GM12878 (cell line): ENCODE results near the gene SUGCT. TPM values are rescaled to one million over a fixed set of nuclear protein-coding genes. Genes with fewer than 3 reads are reported as not detected.

Experiments
- ATAC-seq: fragments of 200-7000 bp; cut with Tn5 transposase; 3 replicates; pipeline ENCODE4 v1.9.1; 2020; ENCODE audit warnings: mild to moderate bottlenecking, moderate library complexity
- BruUV-seq: library from RNA; stranded (reverse); fragments of 400-500 nt; replicated peaks from 2 replicates; lab custom pipeline; 2021; lab: Mats Ljungman, UMichigan
- CTCF ChIA-PET: fragments of 300-600 bp; sonication (Branson Sonifier 250); formaldehyde crosslinking; extraction: SDS; loops from one replicate; lab custom pipeline; 2021; ENCODE audit warnings: inconsistent platforms; lab: Yijun Ruan, JAX
- POLR2A ChIA-PET: fragments of 350-600 bp; formaldehyde crosslinking; extraction: SDS; loops from one replicate; lab custom pipeline; 2021; ENCODE audit warnings: inconsistent platforms; lab: Charles Lee
- RAD21 ChIA-PET: fragments of 300-600 bp; sonication (Branson Sonifier 250); formaldehyde crosslinking; loops from one replicate; lab custom pipeline; 2023; ENCODE audit warnings: antibody characterized with exemption; ENCODE audit not compliant: unreplicated experiment; lab: Charles Lee
- SMC1A ChIA-PET: fragments of 300-600 bp; sonication (Branson Sonifier 250); formaldehyde crosslinking; loops from one replicate; lab custom pipeline; 2023; ENCODE audit not compliant: unreplicated experiment, uncharacterized antibody; lab: Charles Lee
- DNase-seq: peaks from one replicate; pipeline ENCODE4 v3.0.0-alpha.2; 2011; ENCODE audit warnings: low read depth, low spot score
- FAIRE-seq: peaks from 3 replicates; lab custom pipeline; 2011; peaks lifted over from hg19 to GRCh38; lab: Jason Lieb, UNC
- H2AFZ ChIP-seq: 2 replicates; pipeline ENCODE4 v1.6.0; 2011; ENCODE audit warnings: low read depth, low read length, control low read depth; ENCODE audit not compliant: control insufficient read depth
- H3K27ac ChIP-seq: 2 replicates; pipeline ENCODE4 v1.5.1; 2011; ENCODE audit warnings: control low read depth; ENCODE audit not compliant: control insufficient read depth, insufficient read depth
- H3K27me3 ChIP-seq, 2 experiments: replicated peaks in 1 of 2; 2 replicates each; pipeline versions ENCODE4 v1.6.0 to v1.6.1; 2011; ENCODE audit warnings: low read length in 1 of 2; ENCODE audit not compliant: control insufficient read depth in 2 of 2, insufficient read depth in 2 of 2
- H3K36me3 ChIP-seq, 2 experiments: 2 replicates each; pipeline ENCODE4 v1.5.1; 2011; ENCODE audit warnings: low read length in 1 of 2; ENCODE audit not compliant: control insufficient read depth in 2 of 2, insufficient read depth in 2 of 2
- H3K4me1 ChIP-seq: 2 replicates; pipeline ENCODE4 v1.6.1; 2011; ENCODE audit warnings: mild to moderate bottlenecking, low read length, moderate library complexity, mixed read lengths; ENCODE audit not compliant: control insufficient read depth, insufficient read depth
- H3K4me2 ChIP-seq: 2 replicates; pipeline ENCODE4 v1.6.0; 2011; ENCODE audit warnings: control low read depth; ENCODE audit not compliant: control insufficient read depth, insufficient read depth
- H3K4me3 ChIP-seq: fragments of 200-600 bp; sonication (generic); 2 replicates; pipeline ENCODE4 v1.5.1; 2016
- H3K79me2 ChIP-seq: 2 replicates; pipeline ENCODE4 v1.6.0; 2011; ENCODE audit warnings: low read length; ENCODE audit not compliant: control insufficient read depth, insufficient read depth
- H3K9ac ChIP-seq: 2 replicates; pipeline ENCODE4 v1.8.0; 2011; ENCODE audit warnings: low read length, control low read depth, mixed read lengths; ENCODE audit not compliant: control insufficient read depth, insufficient read depth
- H3K9me3 ChIP-seq: replicated peaks from 3 replicates; pipeline ENCODE4 v1.5.1; 2011; ENCODE audit warnings: mild to moderate bottlenecking, low read length; ENCODE audit not compliant: control insufficient read depth, insufficient read depth
- H4K20me1 ChIP-seq: 2 replicates; pipeline ENCODE4 v1.6.0; 2011; ENCODE audit not compliant: control insufficient read depth, insufficient read depth
- ASH2L ChIP-seq: fragments of 300-600, 200-600 bp; sonication (generic); IDR thresholded peaks from 2 replicates; pipeline ENCODE4 v1.6.1; 2017; ENCODE audit warnings: low read depth, mild to moderate bottlenecking, borderline replicate concordance
- BACH1 ChIP-seq: fragments of 450-650 bp; IDR thresholded peaks from 2 replicates; pipeline ENCODE4 v1.6.1; 2017; ENCODE audit warnings: mild to moderate bottlenecking, borderline replicate concordance
- CEBPB ChIP-seq, 2 experiments: fragments of 150-350 bp in 1 of 2; IDR thresholded peaks; 2 replicates each; pipeline ENCODE4 v1.6.1; 2012 to 2014; ENCODE audit warnings: low read depth in 2 of 2, low read length in 2 of 2, borderline replicate concordance in 1 of 2, inconsistent platforms in 1 of 2
- ETV6 ChIP-seq, 2 experiments: fragments of 450-650 bp in 1 of 2; IDR thresholded peaks in 1 of 2; conservative IDR thresholded peaks in 1 of 2; 2 replicates each; pipeline ENCODE4 v1.6.1; 2014; ENCODE audit warnings: antibody characterized with exemption in 1 of 2, borderline replicate concordance in 1 of 2, low read depth in 1 of 2, mild to moderate bottlenecking in 1 of 2, moderate library complexity in 1 of 2
- HCFC1 ChIP-seq: fragments of 150-350 bp; IDR thresholded peaks from 2 replicates; pipeline ENCODE4 v1.6.1; 2014; ENCODE audit warnings: low read length
- IRF4 ChIP-seq: IDR thresholded peaks from 2 replicates; pipeline ENCODE4 v1.6.1; 2011; ENCODE audit warnings: low read depth, low read length
- KDM1A ChIP-seq: fragments of 200-600 bp; sonication (generic); IDR thresholded peaks from 2 replicates; pipeline ENCODE4 v1.6.1; 2016; ENCODE audit warnings: borderline replicate concordance
- PAX8 ChIP-seq: fragments of 450-650 bp; IDR thresholded peaks from 2 replicates; pipeline ENCODE4 v1.6.1; 2017; ENCODE audit warnings: mild to moderate bottlenecking, moderate library complexity
- RELA ChIP-seq: fragments of 450-650 bp; IDR thresholded peaks from 2 replicates; pipeline ENCODE4 v1.8.0; 2014; ENCODE audit warnings: borderline replicate concordance; ENCODE audit not compliant: partially characterized antibody
- STAT1 ChIP-seq: fragments of 450-650 bp; conservative IDR thresholded peaks from 2 replicates; pipeline ENCODE4 v1.6.1; 2014; ENCODE audit warnings: antibody characterized with exemption, mild to moderate bottlenecking
- STAT3 ChIP-seq: IDR thresholded peaks from 2 replicates; pipeline ENCODE4 v1.6.1; 2011; ENCODE audit warnings: low read depth, low read length, improper control_type of control experiment
- TCF7 ChIP-seq: IDR thresholded peaks from 2 replicates; pipeline ENCODE4 v1.6.1; 2014; ENCODE audit warnings: antibody characterized with exemption, borderline replicate concordance
- WGBS: methylation state at CpG from one replicate; pipeline ENCODE4 v1.1.6; 2016; ENCODE audit warnings: low lambda C conversion rate; ENCODE audit not compliant: insufficient replicate concordance, insufficient coverage; ENCODE audit errors: missing lambda C conversion rate; 5-methylcytosine and 5-hydroxymethylcytosine counted together
- in situ Hi-C: fragments of 300-500 bp; cut with MboI; formaldehyde crosslinking; loops from 9 replicates; pipeline ENCODE4 v1.14.3; 2018; ENCODE audit warnings: mixed read lengths
- intact Hi-C: fragments of 100-400 bp; cut with micrococcal nuclease; formaldehyde crosslinking; loops from one replicate; pipeline ENCODE4 v1.14.2; 2022; ENCODE audit not compliant: unreplicated experiment
- polyA plus RNA-seq, 11 experiments: library from polyadenylated mRNA; depleted of rRNA in 4 of 11; unstranded in 6 of 11; stranded (reverse) in 5 of 11; fragments of >200 nt; fragmentation: Nextera tagmentation in 4 of 11; fragmentation: Illumina TruSeq in 1 of 11; extraction: Ambion mirVana in 4 of 11; extraction: Trizol in 1 of 11; gene quantifications; 1 replicate in 1 of 11; 2 replicates in 10 of 11; pipeline versions ENCODE4 v1.2.1 to v1.2.3, GENCODE V29; 2011 to 2016; ENCODE audit warnings: inconsistent platforms in 2 of 11, missing spikeins in 2 of 11, low read depth in 1 of 11
- total RNA-seq, 4 experiments: library from RNA; depleted of rRNA in 3 of 4; stranded (reverse); fragments of >200 nt in 3 of 4; fragmentation: Illumina TruSeq in 1 of 4; extraction: Trizol in 1 of 4; gene quantifications; 2 replicates each; pipeline versions ENCODE4 v1.2.1 to v1.2.3, GENCODE V29; 2013 to 2021
- TF ChIP-seq, protein P1 (sequence below): IDR thresholded peaks from 2 replicates; pipeline ENCODE4 v1.6.1; 2011; ENCODE audit warnings: low read depth, low read length, improper control_type of control experiment, borderline replicate concordance

SUGCT gene
- total and polyA plus RNA-seq, 10 of the 15 experiments (the other 5 are each of a cell fraction or from before 2014, with no cell fraction given), result 0.08 to 1.2 (median 0.67) TPM; not detected in 1

DNA sequence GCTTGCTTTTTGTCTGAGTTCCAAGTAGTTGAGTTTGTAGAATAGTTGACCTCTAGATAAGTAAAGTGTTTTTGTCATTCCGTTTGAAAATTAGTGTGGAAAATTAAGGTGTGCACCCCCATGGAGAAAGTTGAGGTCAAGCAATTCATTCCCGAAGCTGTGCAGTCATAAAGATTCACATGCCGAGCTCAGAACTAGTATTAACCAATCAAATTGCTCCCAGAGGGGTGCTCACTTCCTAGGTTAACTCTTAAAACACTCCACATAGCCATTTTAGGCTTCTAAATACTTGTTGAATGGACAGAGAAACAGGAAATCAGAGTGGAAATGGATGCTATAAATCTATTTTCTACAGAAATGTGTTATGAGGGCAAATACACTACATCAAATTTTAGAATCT, 638.9 kb downstream of the SUGCT start:
- ATAC-seq (no peak), FAIRE-seq (no peak), DNase-seq (no peak)
- ChIA-PET SMC1A (interaction anchor here (0.6 kb wide), 1 partner anchor 992 kb away, joined by 3 read pairs; no protein-coding TSS in a partner anchor), POLR2A (no interaction called here), CTCF (no interaction called here), RAD21 (no interaction called here)
- Histone ChIP-seq H3K9ac (no peak overlapping the region), H3K4me1 (no peaks in the 10 kb centered on the region), H2AFZ (no peak overlapping the region), H3K9me3 (no peaks in the 10 kb centered on the region), H3K4me2 (no peak overlapping the region), H3K4me3 (no peak overlapping the region), H3K79me2 (no peaks in the 10 kb centered on the region), H3K27me3 (no peaks in the 10 kb centered on the region), H4K20me1 (no peaks in the 10 kb centered on the region), H3K27ac (no peak overlapping the region), H3K36me3 (no peaks in the 10 kb centered on the region)
- intact Hi-C loops, result no loop called here
- BruUV-seq, result no TSS peak
- in situ Hi-C loops, result no loop called here
- WGBS, result 13% methylated on average over 3 of the region's 3 CpGs
- no peak for TF ChIP-seq STAT3
- TF ChIP-seq TCF7, result no peak
- no peak for TF ChIP-seq HCFC1
- no peak for TF ChIP-seq ASH2L
- no peak for TF ChIP-seq CEBPB (IDR thresholded peaks at IDR 0.05; ENCODE audit: borderline replicate concordance in 1 of 2, low read depth in 2 of 2, low read length in 2 of 2)

DNA sequence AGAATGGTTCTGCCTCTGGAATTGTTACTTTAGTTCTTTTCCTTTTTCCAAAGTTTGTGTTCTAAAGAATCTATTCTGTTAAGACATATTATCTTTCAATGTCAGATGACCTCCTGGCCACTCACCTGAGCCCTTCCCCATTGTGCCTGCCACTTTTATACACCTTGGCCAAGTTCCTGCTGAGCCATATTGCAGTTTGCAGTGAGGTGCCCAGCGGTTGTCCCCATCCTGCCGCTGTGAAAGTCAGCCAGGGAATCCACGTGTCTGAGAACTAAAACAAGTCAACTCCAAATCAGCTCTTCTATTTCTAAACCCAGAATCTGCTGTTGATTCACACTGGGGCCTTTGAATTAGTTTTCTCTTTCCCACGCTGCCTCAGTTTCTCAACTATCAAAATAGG, 641.1 kb downstream of the SUGCT start:
- Histone ChIP-seq H3K27me3 (no peaks in the 10 kb centered on the region), H4K20me1 (no peaks in the 10 kb centered on the region), H3K4me2 (no peak overlapping the region), H2AFZ (no peak overlapping the region), H3K9me3 (no peaks in the 10 kb centered on the region), H3K79me2 (no peaks in the 10 kb centered on the region), H3K4me1 (no peaks in the 10 kb centered on the region), H3K4me3 (no peak overlapping the region), H3K9ac (no peak overlapping the region), H3K36me3 (no peaks in the 10 kb centered on the region), H3K27ac (no peak overlapping the region)
- DNase-seq, result no peak
- in situ Hi-C loops, result no loop called here
- no peak for ATAC-seq
- TF ChIP-seq IRF4 (no peak), PAX8 (no peak), STAT1 (no peak), RELA (no peak), KDM1A (no peak), BACH1 (no peak), ETV6 (conservative IDR thresholded peaks at IDR 0.05 in 1 of 2, IDR thresholded peaks at IDR 0.05 in 1 of 2; ENCODE audit: borderline replicate concordance in 1 of 2, low read depth in 1 of 2) (no peak)
- TF ChIP-seq, protein P1, sequence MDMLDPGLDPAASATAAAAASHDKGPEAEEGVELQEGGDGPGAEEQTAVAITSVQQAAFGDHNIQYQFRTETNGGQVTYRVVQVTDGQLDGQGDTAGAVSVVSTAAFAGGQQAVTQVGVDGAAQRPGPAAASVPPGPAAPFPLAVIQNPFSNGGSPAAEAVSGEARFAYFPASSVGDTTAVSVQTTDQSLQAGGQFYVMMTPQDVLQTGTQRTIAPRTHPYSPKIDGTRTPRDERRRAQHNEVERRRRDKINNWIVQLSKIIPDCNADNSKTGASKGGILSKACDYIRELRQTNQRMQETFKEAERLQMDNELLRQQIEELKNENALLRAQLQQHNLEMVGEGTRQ, result no peak
- FAIRE-seq, result no peak
- BruUV-seq, result no TSS peak
- ChIA-PET POLR2A (no interaction called here), RAD21 (no interaction called here), SMC1A (interaction anchor here (0.9 kb wide), 1 partner anchor 10 kb away, joined by 3 read pairs; no protein-coding TSS in a partner anchor), CTCF (no interaction called here)
- intact Hi-C loops, result no loop called here
- 38% methylated on average over 4 of the region's 4 CpGs for WGBS
